Measurements from ENCODE around the gene FTHL17. TPM values are rescaled to one million over a fixed set of nuclear protein-coding genes. Genes with fewer than 3 reads are reported as not detected.

FTHL17 gene
- total RNA-seq, result not detected in 2 replicates

DNA sequence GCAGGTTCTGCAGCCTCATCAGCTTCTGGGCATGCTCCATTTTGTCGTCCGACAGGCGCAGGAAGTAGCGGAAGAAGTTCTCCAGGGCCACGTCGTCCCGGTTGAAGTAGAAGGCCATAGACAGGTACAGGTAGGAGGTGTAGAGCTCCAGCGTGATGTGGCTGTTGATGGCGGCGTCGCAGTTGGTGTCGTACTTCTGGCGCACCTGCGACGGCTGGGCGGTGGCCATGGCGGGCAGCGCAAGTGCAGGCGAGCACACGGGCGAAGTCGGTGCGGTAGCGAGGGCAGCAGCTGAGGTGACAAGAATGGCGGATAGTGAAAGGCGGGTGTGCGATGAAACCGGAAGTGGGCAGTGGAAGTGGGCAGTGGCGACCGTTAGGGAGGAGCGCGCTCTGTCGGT lies at the start of gene FTHL17:
FTHL17 (minus strand) TSS at position 317 of the 400 bp plus-strand sequence; CDS start at position 229, 88 bp downstream.
- intact Hi-C loops (cut with micrococcal nuclease), result no loop called here

DNA sequence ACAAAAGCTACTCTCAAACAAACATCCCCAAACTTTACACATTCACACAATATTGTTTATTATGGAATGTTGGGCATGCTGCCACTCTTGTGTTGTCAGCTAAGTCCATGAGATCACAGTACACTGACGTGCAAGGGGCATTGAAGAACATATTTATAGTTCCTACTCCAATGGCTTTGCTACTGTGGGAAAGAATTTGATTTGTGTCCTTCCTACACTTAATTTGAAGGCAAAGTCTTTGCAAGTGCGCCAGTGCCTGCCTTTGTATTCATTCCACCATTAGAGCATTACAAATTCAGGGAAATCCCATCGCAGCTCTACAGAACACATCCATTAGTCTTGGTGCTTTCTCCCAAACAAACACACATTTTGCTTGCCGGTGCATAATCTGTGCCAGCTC lies 45.4 kb upstream of the FTHL17 start:
- intact Hi-C loops (cut with micrococcal nuclease), result no loop called here

DNA sequence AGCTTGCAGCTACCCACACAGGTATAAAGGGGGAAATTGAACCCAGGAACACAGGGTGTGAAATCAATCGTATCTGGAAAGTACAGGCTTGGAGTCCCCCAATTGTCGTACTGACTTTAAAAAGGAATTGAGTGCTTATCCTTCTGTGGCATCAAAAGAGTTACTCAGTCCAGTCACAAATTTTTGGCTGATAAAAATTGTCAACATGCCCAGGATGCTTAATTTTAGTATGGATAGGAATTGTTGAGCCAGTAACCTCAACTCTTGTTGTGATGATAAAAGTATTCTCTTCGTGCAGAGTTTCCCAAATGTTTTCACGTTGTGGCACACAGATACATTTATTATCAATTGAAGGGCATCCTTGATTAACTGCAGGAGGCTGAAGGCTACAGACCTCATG lies 43.6 kb upstream of the FTHL17 start:
- intact Hi-C loops (cut with micrococcal nuclease), result no loop called here

DNA sequence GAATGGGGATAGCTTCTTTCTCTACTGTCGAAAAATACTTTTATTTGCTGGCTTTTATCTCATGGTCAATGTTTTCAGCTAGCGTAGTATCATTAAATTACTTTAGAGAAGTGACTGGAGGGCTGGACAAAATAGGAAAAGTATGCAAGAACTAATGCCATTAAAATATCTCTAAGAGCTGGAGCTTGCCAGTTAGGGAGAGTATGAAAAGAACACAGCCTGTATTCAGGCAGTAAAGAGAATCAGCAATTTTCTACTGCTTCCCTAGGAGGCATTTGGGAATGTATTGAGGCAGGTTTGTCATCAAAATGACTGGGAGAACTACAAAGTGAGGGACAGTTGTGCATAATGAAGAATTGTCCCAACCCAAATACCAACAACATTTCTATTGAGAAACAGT lies 43.0 kb upstream of the FTHL17 start:
- intact Hi-C loops (cut with micrococcal nuclease), result no loop called here

DNA sequence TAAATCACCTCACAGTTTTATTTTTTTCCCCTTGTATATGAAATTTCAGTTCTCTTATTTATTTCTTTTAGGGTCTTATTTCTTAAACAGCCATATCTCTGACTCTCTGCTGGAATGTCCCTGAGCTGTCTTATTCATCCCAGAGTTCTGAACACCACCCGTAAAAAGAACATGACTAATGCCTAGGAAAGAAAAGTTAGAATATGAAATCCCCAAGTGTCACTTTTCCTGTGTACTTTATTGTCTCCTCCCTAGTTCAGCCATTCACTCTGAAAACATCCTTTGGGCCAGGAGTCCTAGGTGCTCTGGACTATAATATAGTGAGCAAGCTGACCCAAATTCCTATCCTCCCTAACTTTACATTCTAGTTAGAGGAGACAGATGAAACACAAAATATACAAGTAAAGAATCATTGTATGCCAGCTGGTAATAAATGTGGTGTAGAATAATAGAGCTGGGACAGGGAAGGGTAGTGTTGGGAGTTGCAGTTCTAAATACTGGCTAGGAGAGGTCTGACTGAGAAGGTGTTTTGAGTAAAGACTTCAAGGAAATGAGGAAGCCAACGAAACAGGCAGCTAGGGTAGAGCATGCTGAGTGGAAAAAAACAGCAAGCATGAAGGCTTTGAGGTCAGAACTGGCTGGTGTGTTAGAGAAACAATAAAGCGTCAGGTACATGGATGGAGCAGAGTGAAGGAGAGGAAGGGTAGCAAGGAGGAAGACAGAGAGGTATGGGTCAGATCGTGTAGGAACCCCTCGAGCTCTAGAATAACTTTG lies 40.6 kb upstream of the FTHL17 start:
- intact Hi-C loops (cut with micrococcal nuclease), result no loop called here

DNA sequence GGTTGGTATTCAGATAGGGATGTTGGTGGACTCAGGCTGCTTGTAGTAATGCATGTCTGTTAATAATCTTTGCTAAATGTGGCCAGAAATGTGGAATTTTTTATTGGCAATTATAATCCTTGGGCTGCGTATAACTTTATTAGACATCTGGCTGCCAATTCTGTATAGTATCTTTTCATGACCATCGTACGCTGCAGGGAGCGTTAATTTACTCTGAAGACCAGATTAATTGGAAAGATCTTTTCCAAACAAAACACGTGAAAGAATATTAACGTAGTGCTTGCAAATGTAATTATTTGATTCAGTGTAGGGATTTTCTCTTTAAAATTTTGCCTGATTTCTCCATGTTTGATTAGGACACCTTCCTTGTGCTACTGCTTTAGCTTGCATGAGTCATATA lies 38.8 kb upstream of the FTHL17 start:
- intact Hi-C loops (cut with micrococcal nuclease), result no loop called here

DNA sequence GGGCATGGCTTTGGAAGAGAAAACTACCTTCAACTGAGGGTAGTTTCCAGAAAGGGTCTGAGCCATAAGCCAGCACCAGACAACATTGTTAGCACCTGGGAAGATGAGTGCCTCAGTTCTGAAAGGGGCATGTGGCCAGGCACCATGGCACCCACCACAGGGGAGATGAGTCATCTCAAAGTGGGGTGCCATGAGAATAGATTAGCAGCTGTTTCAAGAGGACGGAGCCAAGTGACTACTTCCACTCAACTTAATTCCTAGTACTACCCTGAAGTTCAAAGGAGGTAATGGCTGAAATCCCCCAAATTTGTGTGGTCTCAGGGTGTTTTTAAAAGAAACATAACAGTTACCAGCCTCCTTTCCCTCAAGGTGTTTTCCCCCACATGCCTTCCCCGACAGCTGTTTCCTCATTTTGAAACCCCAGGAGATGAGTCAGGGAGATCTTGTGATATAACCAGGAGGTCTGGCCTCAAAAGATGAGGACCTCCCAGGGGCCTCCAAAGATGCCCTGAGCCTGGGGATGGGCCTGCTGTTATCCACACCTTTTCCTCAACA lies 27.8 kb upstream of the FTHL17 start:
- intact Hi-C loops (cut with micrococcal nuclease), result no loop called here

DNA sequence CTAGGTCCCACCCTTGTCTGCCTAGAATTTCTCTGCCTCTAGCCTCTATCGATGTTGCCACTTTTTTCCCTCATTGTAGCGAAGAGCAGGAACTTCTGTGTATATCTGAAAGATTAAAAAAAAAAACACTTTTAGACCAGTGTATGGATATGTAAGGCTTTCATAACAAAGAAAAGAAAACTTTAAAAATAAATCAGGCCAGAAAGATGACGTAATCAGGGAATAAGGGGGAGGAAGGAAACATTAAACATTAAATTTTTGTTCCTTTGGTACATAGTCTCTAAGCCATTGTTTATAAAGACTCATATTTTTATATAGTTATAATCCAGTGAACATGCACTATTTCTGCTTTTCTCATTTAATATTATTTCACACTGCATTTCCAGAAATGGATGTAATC lies 26.2 kb upstream of the FTHL17 start:
- intact Hi-C loops (cut with micrococcal nuclease), result no loop called here

DNA sequence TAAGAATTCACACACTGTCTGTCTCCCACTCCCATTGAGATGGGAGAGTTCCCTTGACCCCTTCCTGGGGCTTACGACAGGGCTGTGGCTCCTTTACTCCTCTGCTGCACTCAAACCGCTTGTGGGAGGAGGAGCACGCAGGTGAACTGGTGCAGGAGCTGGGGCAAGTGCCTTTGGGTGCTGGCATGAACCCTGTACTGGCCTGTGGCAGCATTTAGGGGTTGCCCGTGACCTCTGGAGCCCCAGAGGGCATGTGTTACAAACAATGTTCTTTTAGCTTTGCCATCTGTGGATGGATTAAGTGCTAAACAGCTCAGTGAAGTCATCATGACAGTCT lies 21.8 kb upstream of the FTHL17 start:
- intact Hi-C loops (cut with micrococcal nuclease), result no loop called here

DNA sequence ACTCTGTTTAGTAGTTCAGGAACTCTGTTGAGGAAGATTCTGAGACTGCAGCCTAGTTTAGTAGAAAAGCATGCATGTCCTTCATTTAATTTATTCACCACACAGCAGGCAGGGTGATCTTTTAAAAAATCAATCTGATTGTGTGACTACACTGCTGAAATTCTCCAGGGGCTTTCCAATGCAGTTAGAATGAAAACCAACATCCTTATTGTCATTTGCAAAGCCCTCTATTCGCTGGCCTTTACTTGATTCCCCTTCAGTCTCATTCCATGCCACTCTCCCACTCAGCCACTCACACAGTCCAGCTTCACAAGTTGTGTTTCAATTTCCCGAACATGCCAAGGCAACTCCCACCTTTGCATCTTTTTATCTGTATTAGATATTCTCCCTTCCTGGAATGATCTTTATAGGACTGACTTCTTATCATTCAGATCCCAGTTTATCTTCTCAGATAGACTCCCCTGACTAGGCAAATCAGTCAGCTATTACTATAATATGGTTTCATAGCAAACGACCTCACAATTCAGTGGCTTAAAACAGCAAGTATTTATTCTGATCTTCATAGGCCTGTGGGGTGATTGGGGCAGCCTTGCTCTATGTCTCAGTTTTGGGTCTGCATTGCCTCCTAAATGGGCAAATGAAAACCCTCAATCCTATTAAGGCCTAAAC lies 21.3 kb upstream of the FTHL17 start:
- intact Hi-C loops (cut with micrococcal nuclease), result no loop called here

DNA sequence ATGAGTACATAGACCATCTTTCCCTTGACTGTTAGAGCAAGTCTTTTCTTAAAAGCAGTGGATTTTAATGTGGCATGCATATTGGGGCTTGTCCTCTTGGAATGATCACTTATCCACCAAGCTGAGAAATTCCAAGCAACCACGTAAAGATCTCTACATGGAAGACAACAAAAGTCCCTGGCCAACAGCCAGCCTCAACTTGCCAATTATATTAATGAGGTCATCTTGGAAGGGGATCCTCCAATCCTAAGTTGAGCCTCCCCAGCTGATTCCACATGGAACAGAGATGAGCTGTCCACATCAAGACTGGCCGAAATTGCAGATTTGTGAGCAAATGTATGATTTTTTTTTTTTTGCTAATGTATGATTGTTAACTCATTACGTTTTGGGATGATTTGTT lies 20.6 kb upstream of the FTHL17 start:
- intact Hi-C loops (cut with micrococcal nuclease), result no loop called here

DNA sequence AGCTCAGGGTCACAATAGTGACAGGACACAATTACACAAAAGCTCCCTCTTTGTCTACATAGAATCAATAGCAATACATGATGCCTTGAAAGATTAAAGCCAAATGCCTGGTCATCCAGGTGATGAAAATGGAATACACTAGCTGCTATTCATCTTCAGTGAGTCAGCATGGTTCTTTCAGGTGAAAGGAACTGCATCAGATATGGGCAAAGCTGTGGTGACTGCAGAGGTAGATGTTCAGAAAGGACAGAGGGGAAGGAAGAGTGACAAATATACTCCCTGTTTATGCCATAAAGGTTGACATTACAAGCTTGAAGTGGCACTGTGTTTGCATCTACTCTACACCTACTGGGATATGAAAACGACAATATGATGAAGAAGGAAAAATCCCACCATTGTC lies 20.0 kb upstream of the FTHL17 start:
- intact Hi-C loops (cut with micrococcal nuclease), result no loop called here

DNA sequence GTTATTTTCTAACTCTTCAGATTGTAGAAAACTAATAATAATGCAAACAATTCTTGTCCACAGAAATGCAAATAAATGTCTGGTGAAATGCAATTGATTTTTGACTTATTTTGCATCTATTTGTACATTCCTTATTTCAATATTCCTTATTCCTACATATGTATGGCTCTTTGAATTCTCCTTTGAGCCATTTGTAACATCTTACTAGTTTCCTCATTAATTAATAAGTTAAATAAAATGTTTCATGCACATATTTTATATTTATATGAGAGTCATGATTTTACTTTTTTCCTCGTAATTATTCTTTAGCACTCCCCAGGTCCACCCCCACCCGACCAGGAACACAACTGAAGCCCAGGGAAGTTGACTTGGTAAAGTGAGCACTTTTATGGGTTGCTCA lies 2.7 kb upstream of the FTHL17 start:
- intact Hi-C loops (cut with micrococcal nuclease), result no loop called here

DNA sequence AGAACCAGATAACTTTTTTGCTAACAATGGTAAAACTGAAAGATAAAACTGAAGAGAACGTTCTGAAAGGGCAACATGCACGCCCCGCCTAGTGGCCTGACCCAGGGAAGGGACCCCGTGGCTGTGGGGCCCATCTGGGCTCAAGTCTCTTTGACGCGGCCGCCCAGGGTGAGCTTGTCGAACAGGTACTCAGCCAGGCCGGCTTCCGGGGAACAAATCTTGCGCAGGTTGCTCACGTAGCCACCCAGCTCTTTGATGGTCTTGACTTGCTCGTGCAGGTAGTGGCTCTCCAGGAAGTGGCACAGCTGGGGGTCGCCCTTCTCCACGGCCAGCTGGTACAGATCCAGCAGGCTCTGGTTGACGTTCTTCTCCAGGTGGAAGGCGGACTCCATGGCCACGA lies 579 bp downstream of the FTHL17 start:
- intact Hi-C loops (cut with micrococcal nuclease), result no loop called here

DNA sequence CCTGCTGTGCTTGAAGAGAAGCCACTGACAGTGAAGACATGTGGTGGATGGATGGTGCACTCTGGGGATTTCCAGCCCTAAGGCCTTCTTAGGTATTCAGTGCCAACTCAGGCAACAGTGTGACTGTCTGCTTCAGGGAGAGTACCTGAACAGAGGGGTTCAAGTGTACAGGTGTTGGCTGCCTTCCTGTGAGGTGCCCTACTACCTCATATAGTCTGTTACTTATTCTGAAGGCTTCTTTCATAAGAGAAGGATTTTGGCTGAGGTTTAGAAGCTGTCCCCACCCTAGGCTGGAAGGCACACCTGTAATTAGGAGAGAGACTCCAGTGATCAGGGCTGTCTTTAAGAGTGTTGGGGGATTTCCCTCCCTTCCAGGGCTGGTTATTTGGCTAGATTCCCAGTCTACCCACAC lies 1.8 kb downstream of the FTHL17 start:
- intact Hi-C loops (cut with micrococcal nuclease), result no loop called here

DNA sequence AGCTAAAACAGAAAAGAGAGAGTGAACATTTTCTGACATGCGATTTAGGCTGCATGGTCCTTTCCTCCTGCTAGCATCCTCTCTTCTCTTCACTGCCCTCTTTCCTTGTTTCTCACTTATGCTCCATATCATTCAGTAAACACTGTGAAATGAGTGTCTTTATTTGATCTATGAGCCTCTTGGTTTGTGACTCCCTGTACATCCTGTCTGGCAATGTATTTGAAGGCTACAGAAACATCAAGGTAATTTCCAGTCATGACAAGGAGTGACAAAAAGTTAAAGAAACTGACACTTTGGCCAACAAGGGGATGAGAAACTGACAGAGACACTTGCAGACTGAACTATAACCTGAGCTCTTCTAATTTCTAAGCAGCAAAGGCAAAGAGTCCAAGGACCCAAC lies 8.7 kb downstream of the FTHL17 start:
- intact Hi-C loops (cut with micrococcal nuclease), result no loop called here

DNA sequence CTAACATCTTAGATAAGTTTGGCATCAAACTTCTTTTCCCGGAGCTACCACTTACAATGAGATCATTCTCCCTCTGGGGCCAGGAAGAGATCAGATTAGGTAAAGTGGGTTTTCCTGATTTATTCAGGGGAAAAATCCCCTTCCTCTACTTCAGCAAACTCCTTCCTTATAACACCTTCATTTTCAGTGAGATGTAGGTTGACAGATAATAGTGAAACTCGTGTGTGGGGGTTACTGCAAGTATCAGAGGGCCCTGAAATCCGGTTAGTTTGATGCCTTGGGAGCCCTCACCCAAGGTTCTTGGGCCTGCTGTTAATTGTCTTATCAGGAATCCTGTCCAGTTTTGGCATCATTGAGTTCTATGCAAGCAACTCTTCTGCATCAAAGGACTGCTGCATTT lies 10.8 kb downstream of the FTHL17 start:
- intact Hi-C loops (cut with micrococcal nuclease), result no loop called here

DNA sequence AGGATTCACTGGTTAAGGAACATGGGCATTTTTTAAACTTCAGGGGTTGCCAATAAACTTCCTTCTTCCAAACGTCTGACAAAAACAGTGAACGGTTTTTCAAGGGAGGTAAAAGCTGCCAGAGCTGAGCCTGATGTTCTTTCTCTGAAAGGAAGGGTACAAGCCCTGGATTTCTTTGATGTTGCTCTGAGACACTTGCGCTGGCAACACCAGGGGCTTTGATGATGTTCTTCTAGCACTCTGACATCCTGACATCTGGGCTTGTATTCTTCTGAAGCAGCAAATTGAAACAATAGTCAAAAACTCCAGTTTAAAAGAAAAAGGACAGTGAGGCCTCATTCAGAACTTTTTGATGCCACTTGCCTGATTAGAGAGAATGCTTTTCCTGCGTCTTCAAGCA lies 11.8 kb downstream of the FTHL17 start:
- intact Hi-C loops (cut with micrococcal nuclease), result no loop called here

DNA sequence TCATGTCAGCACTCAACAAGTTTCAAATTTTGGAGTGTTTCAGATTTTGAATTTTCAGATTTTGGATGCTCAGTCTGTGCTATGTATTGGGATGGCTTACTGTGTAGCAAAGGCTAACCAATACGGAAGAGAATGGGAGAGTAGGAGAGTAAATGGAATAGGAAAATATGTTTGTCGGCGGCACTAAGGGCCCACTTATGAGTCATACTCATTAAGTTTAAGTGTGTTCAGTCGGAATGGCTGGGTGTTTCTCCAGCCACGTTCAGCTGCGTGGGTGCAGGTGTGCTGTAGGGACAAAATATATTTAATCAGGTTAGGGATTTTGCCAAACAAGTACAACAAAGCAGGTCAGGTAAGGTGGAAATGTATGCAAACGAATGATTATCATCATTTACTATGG lies 13.6 kb downstream of the FTHL17 start:
- intact Hi-C loops (cut with micrococcal nuclease), result no loop called here

DNA sequence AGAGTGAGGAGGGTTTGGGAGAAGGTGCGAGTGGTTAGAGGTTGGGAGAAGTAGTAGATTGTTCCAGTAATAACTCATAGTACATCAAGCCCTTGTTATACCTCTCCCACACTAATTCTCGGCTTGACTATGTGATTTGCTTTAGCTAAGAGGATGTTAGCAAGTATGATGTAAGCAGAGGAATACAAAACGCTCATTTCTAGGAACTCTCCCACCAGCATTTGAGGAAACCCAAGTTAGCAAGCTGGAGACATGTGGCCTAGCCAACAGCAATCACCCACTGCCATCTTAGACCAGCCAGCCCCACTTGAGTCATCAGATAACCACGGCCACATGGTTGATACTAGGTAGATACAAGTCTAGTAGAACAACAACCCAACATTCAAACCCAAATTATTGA lies 14.2 kb downstream of the FTHL17 start:
- intact Hi-C loops (cut with micrococcal nuclease), result no loop called here

DNA sequence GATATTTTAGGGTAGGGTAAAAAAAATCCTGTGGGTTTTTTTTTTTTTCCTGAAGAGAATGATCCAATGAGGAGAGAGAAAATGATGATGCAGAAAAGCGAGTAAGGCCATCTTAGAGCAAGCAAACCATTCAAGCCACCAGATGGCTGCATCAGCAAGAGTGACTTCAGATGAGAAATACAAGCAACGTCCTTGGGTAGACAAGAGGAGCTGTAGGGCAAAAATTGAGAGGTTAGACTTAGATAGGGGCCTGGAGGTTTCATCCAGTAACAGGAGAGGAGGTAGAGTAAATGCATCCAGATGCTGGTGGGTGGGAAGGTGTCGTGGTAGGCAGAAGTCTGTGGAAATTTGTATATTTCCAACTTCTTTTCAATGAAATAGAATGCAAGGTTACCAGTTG lies 14.6 kb downstream of the FTHL17 start:
- intact Hi-C loops (cut with micrococcal nuclease), result no loop called here

DNA sequence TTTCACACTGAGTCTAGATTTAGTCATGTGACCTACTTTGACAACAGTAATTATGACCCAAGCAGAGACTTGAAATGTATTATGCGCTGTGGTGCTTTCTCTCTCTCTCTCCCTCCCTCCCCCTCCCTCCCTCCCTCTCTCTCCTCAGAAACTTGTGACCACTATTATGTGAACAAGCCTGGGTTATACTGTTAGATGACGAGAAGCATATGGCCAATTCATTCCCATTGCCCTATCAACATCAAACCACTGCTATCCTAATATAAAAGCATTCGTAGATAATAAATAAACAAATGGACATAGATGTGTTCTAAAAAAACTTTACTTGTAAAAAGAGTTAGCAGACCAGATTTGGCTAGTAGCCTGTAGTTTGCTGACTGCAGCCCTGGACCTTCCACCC lies 18.2 kb downstream of the FTHL17 start:
- intact Hi-C loops (cut with micrococcal nuclease), result no loop called here

DNA sequence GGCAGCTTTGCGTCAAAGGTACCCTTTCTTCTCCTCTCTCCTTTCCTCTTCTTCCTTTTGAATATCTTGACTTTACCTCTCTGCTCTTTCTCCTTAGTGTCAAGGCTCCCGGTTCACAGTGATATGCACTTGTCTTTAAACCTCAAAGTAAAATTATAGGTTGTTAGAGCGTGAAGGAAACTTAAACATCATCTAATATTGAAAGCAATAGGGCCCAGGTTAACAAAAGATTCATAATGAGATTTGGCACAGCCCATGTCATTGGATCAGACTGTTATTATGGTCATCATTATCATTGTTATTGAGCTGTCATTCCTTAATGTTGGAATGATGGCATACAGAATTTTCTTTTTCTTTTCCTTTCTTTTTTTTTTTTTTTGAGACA lies 32.5 kb downstream of the FTHL17 start:
- intact Hi-C loops (cut with micrococcal nuclease), result loop anchor here (5.0 to 10.0 kb wide), 3 partner anchors 67 to 385 kb away; no protein-coding TSS in a partner anchor
